GM06990 (cell line): Measurements from ENCODE around the gene MMP23B.
"Not testable (repeated sequence)": the region's sequence is repeated elsewhere in the genome, so short reads cannot be mapped to it uniquely, and the experiment has no call there.

ENCODE experiments used
- DNase-seq: peaks from one replicate; pipeline ENCODE4 v3.0.0-alpha.2; 2011; ENCODE audit not compliant: insufficient read length; ENCODE audit errors: extremely low read depth
- H3K27me3 ChIP-seq: replicated peaks from 2 replicates; pipeline ENCODE4 v1.6.0; 2011; ENCODE audit warnings: low read length; ENCODE audit not compliant: control insufficient read depth, insufficient read depth
- H3K36me3 ChIP-seq: 2 replicates; pipeline ENCODE4 v1.5.1; 2011; ENCODE audit warnings: low read length; ENCODE audit not compliant: control insufficient read depth, insufficient read depth
- H3K4me3 ChIP-seq: replicated peaks from 2 replicates; pipeline ENCODE4 v1.5.1; 2011; ENCODE audit warnings: low read depth, mild to moderate bottlenecking, control low read depth, low read length
- TF ChIP-seq, protein P1 (sequence below): IDR thresholded peaks from 2 replicates; pipeline ENCODE4 v1.5.1; 2011; ENCODE audit warnings: low read length, control low read depth, mild to moderate bottlenecking, inconsistent platforms; ENCODE audit not compliant: insufficient read depth, poor library complexity, severe bottlenecking

MMP23B gene

DNA sequence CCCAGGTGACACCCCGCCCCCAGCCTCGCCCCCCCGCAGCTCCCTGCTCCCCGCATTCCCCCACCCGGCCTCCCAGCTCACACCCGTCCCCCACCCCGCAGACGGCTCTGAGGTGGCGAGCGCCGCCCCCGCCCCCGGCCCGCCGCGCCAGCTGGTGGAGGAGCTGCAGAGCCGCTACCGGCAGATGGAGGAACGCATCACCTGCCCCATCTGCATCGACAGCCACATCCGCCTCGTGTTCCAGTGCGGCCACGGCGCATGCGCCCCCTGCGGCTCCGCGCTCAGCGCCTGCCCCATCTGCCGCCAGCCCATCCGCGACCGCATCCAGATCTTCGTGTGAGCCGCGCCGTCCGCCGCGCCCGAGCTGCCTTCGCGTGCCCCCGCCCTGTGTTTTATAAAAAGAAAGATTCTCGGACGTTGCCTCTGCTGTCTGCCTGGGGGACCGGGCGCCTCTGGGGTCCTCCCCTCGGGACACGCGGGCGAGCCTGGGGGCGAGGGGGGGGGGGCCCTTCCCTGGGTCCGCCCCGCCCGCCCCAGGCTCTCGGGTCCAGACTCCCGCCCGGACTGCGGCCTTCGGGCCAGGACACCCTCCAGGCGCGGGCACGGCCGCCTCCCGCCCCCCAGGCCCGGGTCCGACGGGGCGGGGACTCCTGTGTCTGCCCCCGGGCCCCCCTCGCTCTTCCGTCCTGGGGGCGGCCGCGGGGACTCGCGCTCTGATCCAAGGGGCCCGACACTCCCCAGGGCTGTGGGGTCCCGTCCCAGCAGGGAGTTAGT is 1.6 kb upstream of the MMP23B start:
- Histone ChIP-seq H3K36me3 (no peaks in the 10 kb centered on the region), H3K27me3 (no peaks in the 10 kb centered on the region; the same call in 1 of the 2 replicates), H3K4me3 (peak overlapping the region; percentile 25)
- peak; percentile 98 for DNase-seq
- TF ChIP-seq, protein P1, sequence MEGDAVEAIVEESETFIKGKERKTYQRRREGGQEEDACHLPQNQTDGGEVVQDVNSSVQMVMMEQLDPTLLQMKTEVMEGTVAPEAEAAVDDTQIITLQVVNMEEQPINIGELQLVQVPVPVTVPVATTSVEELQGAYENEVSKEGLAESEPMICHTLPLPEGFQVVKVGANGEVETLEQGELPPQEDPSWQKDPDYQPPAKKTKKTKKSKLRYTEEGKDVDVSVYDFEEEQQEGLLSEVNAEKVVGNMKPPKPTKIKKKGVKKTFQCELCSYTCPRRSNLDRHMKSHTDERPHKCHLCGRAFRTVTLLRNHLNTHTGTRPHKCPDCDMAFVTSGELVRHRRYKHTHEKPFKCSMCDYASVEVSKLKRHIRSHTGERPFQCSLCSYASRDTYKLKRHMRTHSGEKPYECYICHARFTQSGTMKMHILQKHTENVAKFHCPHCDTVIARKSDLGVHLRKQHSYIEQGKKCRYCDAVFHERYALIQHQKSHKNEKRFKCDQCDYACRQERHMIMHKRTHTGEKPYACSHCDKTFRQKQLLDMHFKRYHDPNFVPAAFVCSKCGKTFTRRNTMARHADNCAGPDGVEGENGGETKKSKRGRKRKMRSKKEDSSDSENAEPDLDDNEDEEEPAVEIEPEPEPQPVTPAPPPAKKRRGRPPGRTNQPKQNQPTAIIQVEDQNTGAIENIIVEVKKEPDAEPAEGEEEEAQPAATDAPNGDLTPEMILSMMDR = no peak

DNA sequence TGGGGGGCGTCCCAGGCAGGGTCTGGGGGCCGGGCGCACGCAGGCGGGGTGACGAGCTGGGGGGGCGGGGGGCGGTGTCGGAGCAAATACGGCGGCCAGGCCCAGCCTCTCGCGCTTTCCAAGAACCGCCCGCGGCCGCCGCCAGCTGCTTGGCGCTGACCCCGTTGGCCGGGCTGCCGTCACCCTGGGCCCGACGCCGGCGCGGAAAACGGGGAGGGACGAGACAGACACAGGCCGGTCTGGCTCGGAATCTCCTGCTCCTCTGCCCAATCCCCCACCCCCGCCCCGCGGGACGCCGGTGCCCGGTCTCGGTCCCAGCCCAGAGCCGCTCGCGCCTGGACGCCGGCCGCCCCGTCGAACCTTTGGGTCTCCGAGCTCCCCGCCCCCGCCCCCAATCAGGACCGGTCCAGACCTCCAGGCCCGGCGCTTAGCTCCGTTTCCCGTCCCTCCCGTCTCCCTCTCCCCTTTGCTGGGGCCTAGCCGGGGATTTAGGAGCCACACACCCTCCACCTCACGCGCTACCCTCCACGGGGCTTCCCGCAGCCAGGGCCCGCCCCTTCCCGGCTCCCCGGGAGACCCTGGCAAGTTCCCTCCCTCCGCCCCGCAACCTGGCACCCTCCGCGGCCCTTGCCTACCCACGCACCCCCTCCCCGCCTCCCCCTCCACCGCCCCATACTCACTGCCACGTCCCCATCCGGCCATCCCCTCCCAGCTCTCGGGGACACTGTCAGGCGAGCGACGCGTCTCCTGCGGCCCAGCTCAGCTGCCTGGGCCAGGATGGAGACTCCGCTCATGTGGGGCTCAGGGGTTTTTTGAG is 800 bp upstream of the MMP23B start:
- DNase-seq = peak; percentile 15
- H3K36me3 ChIP-seq = no peaks in the 10 kb centered on the region
- TF ChIP-seq, protein P1 = no peak
- no peaks in the 10 kb centered on the region; the same call in 1 of the 2 replicates for H3K27me3 ChIP-seq
- no peak overlapping the region for H3K4me3 ChIP-seq

- DNase-seq = not testable (repeated sequence)
These were observed 1.4 kb downstream of the MMP23B start for GRCh38 chr1:1633409-1633808.

GRCh38 chr1:1634613-1635012 is 2.6 kb downstream of the MMP23B start:
- not testable (repeated sequence) for H3K36me3 ChIP-seq, DNase-seq, H3K4me3 ChIP-seq, H3K27me3 ChIP-seq

More at GRCh38 chr1:1633409-1633808, 1.4 kb downstream of the MMP23B start:
- H3K27me3 ChIP-seq, H3K36me3 ChIP-seq, H3K4me3 ChIP-seq: not testable (repeated sequence)

GRCh38 chr1:1636621-1637478 is 4.9 kb downstream of the MMP23B start:
- not testable (repeated sequence) for H3K4me3 ChIP-seq, DNase-seq, H3K36me3 ChIP-seq, H3K27me3 ChIP-seq

DNA sequence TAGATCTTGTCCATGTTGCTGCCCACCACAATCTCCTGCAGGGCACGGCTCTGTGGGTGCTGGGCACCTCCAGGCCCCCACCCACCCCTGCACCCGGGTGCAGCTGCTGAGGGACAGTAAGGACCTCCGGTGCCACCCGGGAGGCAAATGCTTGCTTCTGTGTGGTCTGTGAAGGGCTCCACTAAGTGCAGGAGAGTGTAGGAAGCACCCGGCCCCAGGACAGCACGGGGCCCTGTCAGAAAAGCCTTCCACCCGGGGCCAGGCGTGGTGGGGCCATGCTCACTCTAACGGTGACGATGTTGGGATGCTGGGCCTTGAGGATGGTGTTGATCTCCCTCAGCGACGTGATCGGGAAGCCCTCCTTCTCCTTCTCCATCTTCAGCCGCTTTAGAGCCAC is 5.5 kb downstream of the MMP23B start:
- not testable (repeated sequence) for H3K4me3 ChIP-seq, H3K36me3 ChIP-seq, DNase-seq, H3K27me3 ChIP-seq

- not testable (repeated sequence) for H3K27me3 ChIP-seq, H3K4me3 ChIP-seq, H3K36me3 ChIP-seq, DNase-seq
These were observed 6.6 kb downstream of the MMP23B start for GRCh38 chr1:1638528-1638927.

- not testable (repeated sequence) for H3K27me3 ChIP-seq, DNase-seq
These were observed 7.4 kb downstream of the MMP23B start for GRCh38 chr1:1639368-1639767.

GRCh38 chr1:1640081-1640480 is 8.1 kb downstream of the MMP23B start:
- H3K36me3 ChIP-seq, DNase-seq, H3K4me3 ChIP-seq, H3K27me3 ChIP-seq: not testable (repeated sequence)

More at GRCh38 chr1:1639368-1639767, 7.4 kb downstream of the MMP23B start:
- not testable (repeated sequence) for H3K4me3 ChIP-seq, H3K36me3 ChIP-seq

DNA sequence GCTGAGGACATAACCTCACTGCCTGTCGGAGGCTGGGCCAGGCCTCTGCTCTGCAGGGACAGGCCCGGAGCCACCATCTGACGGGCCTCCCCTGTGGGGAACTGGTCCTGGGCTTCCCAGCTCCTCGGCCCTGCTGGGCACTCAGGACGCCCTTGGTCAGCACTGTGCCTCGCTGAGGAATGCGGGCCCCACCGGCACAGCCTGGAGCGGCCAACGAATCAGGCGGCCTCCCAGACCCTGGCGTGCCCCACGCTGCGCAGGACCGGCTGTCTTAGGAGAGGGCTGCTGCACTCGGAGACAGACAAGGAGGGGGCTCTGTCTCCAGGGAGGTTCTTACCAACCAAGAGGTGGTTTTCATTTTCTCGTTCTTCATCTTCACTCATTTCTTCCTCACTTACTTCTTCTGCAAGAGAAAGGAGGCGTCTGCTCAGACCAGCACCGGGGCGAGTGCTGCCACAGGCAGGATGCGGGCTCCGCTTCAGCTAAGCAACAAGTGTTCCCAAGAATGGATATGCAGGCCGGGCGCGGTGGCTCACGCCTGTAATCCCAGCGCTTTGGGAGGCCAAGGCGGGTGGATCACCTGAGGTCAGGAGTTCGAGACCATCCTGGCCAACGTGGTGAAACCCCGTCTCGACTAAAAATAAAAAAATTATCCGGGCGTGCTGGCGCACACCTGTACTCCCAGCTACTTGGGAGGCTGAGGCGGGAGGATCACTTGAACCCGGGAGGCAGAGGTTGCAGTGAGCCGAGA is 8.9 kb downstream of the MMP23B start:
- not testable (repeated sequence) for DNase-seq, H3K36me3 ChIP-seq, H3K4me3 ChIP-seq, H3K27me3 ChIP-seq

- DNase-seq, H3K4me3 ChIP-seq, H3K27me3 ChIP-seq, H3K36me3 ChIP-seq: not testable (repeated sequence)
These were observed 14.4 kb downstream of the MMP23B start for GRCh38 chr1:1646326-1646725.
